ENCODE data around the gene DOCK2. TPM values are rescaled to one million over a fixed set of nuclear protein-coding genes. Genes with fewer than 3 reads are reported as not detected.

DOCK2 gene
- polyA plus RNA-seq, 1 of the 3 experiments (the other 2 are of a cell fraction): 3.8 TPM

DNA sequence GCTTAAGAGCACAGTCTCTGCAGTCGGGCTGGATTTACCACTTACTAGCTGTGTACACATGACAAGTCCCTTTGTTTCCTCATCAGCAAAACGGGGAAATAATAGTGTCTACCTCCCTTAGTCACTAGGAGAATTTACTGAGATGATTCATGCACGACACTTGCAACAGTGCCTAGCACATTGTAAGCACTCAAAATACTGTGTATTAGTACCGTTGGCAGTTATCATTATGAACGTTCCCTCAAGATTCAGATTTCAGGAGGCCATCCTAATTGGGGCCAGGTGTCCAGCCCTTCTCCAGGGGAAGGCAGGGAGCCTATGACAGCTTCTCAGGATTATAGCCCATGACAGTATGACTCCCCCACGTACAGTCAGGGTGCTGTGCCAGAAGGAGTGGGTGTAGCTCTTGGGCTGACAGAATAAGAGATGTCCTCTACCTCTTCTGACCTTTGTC is 164.3 kb downstream of the DOCK2 start:
- H3K9me2 ChIP-seq: no peaks in the 10 kb centered on the region
- ChIA-PET CTCF (no interaction called here), POLR2A (no interaction called here)
- H4K20me1 ChIP-seq (ENCODE audit: insufficient read depth): no peaks in the 10 kb centered on the region
- H3K9ac ChIP-seq: no peak overlapping the region
- TF ChIP-seq YY1 (IDR thresholded peaks at IDR 0.05; ENCODE audit: low read depth) (no peak), GABPA (IDR thresholded peaks at IDR 0.05; ENCODE audit: low read depth) (no peak), JUND (IDR thresholded peaks at IDR 0.05) (no peak), RXRA (IDR thresholded peaks at IDR 0.05; ENCODE audit: borderline replicate concordance, low read depth) (no peak), TAF1 (IDR thresholded peaks at IDR 0.05; ENCODE audit: borderline replicate concordance, low read depth, low read length) (no peak), RAD21 (IDR thresholded peaks at IDR 0.05; ENCODE audit: low read length) (no peak), EP300 (IDR thresholded peaks at IDR 0.05; ENCODE audit: borderline replicate concordance in 1 of 2, low read depth in 1 of 2, low read length in 1 of 2) (peak in 1 of 2 experiments; percentile 53; a peak in 3 of 4 replicates), FOSL2 (IDR thresholded peaks at IDR 0.05; ENCODE audit: borderline replicate concordance, low read depth) (peak; percentile 52; the same call in 1 of the 2 replicates), ELF1 (IDR thresholded peaks at IDR 0.05) (no peak), CHD2 (IDR thresholded peaks at IDR 0.05; ENCODE audit: low read length, partially characterized antibody) (no peak), RFX5 (IDR thresholded peaks at IDR 0.05; ENCODE audit: low read length) (no peak), TCF12 (IDR thresholded peaks at IDR 0.05) (peak; percentile 85), NFIC (IDR thresholded peaks at IDR 0.05; ENCODE audit: borderline replicate concordance) (peak; percentile 41; the same call in 1 of the 2 replicates), REST (IDR thresholded peaks at IDR 0.05; ENCODE audit: low read depth, low read length) (no peak), EZH2phosphoT487 (IDR thresholded peaks at IDR 0.05; ENCODE audit: borderline replicate concordance, low read depth) (no peak), POLR2AphosphoS5 (IDR thresholded peaks at IDR 0.05; ENCODE audit: low read depth, low read length) (peak; percentile 27; the same call in 1 of the 2 replicates), TEAD4 (IDR thresholded peaks at IDR 0.05; ENCODE audit: borderline replicate concordance, insufficient read depth) (no peak), FOXJ3 (CRISPR knock-in tag; IDR thresholded peaks at IDR 0.05) (no peak)
- TF ChIP-seq, protein P1, sequence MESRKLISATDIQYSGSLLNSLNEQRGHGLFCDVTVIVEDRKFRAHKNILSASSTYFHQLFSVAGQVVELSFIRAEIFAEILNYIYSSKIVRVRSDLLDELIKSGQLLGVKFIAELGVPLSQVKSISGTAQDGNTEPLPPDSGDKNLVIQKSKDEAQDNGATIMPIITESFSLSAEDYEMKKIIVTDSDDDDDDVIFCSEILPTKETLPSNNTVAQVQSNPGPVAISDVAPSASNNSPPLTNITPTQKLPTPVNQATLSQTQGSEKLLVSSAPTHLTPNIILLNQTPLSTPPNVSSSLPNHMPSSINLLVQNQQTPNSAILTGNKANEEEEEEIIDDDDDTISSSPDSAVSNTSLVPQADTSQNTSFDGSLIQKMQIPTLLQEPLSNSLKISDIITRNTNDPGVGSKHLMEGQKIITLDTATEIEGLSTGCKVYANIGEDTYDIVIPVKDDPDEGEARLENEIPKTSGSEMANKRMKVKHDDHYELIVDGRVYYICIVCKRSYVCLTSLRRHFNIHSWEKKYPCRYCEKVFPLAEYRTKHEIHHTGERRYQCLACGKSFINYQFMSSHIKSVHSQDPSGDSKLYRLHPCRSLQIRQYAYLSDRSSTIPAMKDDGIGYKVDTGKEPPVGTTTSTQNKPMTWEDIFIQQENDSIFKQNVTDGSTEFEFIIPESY (IDR thresholded peaks at IDR 0.05; ENCODE audit: borderline replicate concordance, low read depth): no peak
- TF ChIP-seq, protein P2, sequence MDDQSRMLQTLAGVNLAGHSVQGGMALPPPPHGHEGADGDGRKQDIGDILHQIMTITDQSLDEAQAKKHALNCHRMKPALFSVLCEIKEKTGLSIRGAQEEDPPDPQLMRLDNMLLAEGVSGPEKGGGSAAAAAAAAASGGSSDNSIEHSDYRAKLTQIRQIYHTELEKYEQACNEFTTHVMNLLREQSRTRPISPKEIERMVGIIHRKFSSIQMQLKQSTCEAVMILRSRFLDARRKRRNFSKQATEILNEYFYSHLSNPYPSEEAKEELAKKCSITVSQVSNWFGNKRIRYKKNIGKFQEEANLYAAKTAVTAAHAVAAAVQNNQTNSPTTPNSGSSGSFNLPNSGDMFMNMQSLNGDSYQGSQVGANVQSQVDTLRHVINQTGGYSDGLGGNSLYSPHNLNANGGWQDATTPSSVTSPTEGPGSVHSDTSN (IDR thresholded peaks at IDR 0.05): peak; percentile 57
- TF ChIP-seq, protein P3, sequence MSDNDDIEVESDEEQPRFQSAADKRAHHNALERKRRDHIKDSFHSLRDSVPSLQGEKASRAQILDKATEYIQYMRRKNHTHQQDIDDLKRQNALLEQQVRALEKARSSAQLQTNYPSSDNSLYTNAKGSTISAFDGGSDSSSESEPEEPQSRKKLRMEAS (IDR thresholded peaks at IDR 0.05; ENCODE audit: low read depth): no peak
- no peaks in the 10 kb centered on the region for H3K36me3 ChIP-seq (replicated peaks in 1 of 2; ENCODE audit: control insufficient read depth in 1 of 2, insufficient read depth in 2 of 2, low read length in 1 of 2)
- 9% methylated on average over 6 of the region's 6 CpGs for WGBS (ENCODE audit: low lambda C conversion rate)
- H2AFZ ChIP-seq (ENCODE audit: low read depth): no peak overlapping the region
- peak overlapping the region in 1 of 2 experiments; percentile 91; a peak in 1 of 4 replicates for H3K27ac ChIP-seq (ENCODE audit: low read depth in 2 of 2, low read length in 1 of 2)
- DNase-seq: no peak
- H3K27me3 ChIP-seq (ENCODE audit: insufficient read depth): no peaks in the 10 kb centered on the region
- no peaks in the 10 kb centered on the region for H3K9me3 ChIP-seq
- H3F3A ChIP-seq (replicated peaks; ENCODE audit: insufficient read depth): peaks cover 46% of the 10 kb centered on the region
- H3K4me1 ChIP-seq (ENCODE audit: control insufficient read depth in 1 of 2, insufficient read depth in 2 of 2, low read depth in 1 of 2, low read length in 1 of 2): peaks cover 9 to 11% of the 10 kb centered on the region in 2 experiments
- H3K4me2 ChIP-seq: 0 out of 2 replicates have a peak overlapping the region, but pooled peaks have one; percentile 24
- H3K79me2 ChIP-seq (ENCODE audit: insufficient read depth): no peaks in the 10 kb centered on the region
- no peak overlapping the region for H3K4me3 ChIP-seq (ENCODE audit: low read depth in 2 of 2, low read length in 1 of 2)

All from SK-N-SH (cell line).